ENCODE measurements around the gene CWC27.

CWC27 gene

GRCh38 chr5:65021527-65022226 is 252.9 kb downstream of the CWC27 start:
- TF ChIP-seq CTCF (IDR thresholded peaks at IDR 0.05; ENCODE audit: insufficient read depth, low read depth, low read length, missing control alignments) = no peak
- no peak for DNase-seq (ENCODE audit: low read depth)

GRCh38 chr5:65022932-65023331 is 254.2 kb downstream of the CWC27 start:
- DNase-seq (ENCODE audit: low read depth) = no peak
- TF ChIP-seq CTCF (IDR thresholded peaks at IDR 0.05; ENCODE audit: insufficient read depth, low read depth, low read length, missing control alignments) = no peak
- H3K4me3 ChIP-seq (ENCODE audit: low read length) = no peak overlapping the region

More at GRCh38 chr5:65021527-65022226, 252.9 kb downstream of the CWC27 start:
- H3K4me3 ChIP-seq (ENCODE audit: low read length) = no peak overlapping the region

DNA sequence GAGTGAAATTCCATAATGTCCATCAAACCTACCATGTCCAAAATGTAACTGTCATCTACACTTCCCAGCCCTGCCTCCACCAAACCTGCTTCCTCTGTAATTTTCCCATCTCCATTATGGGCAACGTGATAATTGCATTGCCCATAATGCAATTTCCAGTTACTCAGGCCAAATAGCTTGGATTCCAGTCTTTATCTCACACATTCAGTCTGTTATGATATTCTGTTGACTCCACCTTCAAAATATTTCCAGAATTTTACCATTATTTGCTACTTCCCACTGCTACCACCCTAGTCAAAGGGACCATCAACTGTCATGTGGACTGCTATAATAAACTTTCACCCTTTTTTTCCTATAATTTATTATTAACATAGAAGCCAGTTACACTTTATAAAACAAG is 256.0 kb downstream of the CWC27 start:
- TF ChIP-seq CTCF (IDR thresholded peaks at IDR 0.05; ENCODE audit: insufficient read depth, low read depth, low read length, missing control alignments) = no peak
- DNase-seq (ENCODE audit: low read depth) = no peak
- H3K4me3 ChIP-seq (ENCODE audit: low read length) = no peak overlapping the region

- no peak for DNase-seq (ENCODE audit: low read depth)
- H3K4me3 ChIP-seq (ENCODE audit: low read length) = no peak overlapping the region
- no peak for TF ChIP-seq CTCF (IDR thresholded peaks at IDR 0.05; ENCODE audit: insufficient read depth, low read depth, low read length, missing control alignments)
These were observed 258.3 kb downstream of the CWC27 start for GRCh38 chr5:65026816-65027548.

GRCh38 chr5:65029178-65029577 is 260.4 kb downstream of the CWC27 start:
- no peak for DNase-seq (ENCODE audit: low read depth)
- no peak overlapping the region for H3K4me3 ChIP-seq (ENCODE audit: low read length)
- no peak for TF ChIP-seq CTCF (IDR thresholded peaks at IDR 0.05; ENCODE audit: insufficient read depth, low read depth, low read length, missing control alignments)

DNA sequence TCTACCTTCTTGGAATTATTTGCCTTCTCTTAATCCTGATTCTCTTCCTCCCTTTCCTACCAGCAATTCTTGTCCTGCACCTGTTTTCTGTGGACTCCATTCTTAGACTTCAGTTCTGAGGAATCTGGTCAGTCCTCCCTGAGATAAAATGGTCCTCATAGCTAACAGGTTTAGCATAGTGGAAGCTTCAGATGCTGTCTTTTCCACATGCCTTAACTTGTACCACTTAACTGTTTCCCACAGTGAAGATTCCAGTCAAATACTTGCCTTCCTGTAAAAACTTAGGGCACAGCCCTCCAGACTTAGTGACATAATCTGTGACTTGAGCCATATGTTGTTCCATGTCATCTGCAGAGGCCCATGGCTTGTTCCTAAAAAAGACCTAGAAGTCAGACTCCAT is 261.3 kb downstream of the CWC27 start:
- peak; percentile 40 for DNase-seq (ENCODE audit: low read depth)
- no peak overlapping the region for H3K4me3 ChIP-seq (ENCODE audit: low read length)
- no peak for TF ChIP-seq CTCF (IDR thresholded peaks at IDR 0.05; ENCODE audit: insufficient read depth, low read depth, low read length, missing control alignments)

All from epithelial cell of esophagus (primary cell).